Lower leg skin (tissue), 4 donors: Measurements from ENCODE around the gene CDRT15. TPM values are rescaled to one million over a fixed set of nuclear protein-coding genes. Genes with fewer than 3 reads are reported as not detected.
"Not testable (repeated sequence)": the region's sequence is repeated elsewhere in the genome, so short reads cannot be mapped to it uniquely, and the experiment has no call there.

Source experiments
- DNase-seq, 2 donors: peaks; one replicate each; pipeline ENCODE4 v3.0.0-alpha.2; 2019; ENCODE audit warnings: low spot score in 2 of 2
- H3K4me3 ChIP-seq: fragments of 200-600 bp; sonication (generic); 2 replicates; pipeline ENCODE4 v1.5.1; 2017; ENCODE audit warnings: mild to moderate bottlenecking, low read depth; ENCODE audit not compliant: poor library complexity, severe bottlenecking
- CTCF ChIP-seq, 3 donors: fragments of 450-650 bp; IDR thresholded peaks; one replicate each; pipeline ENCODE4 v1.5.1; 2016; ENCODE audit warnings: antibody characterized with exemption in 3 of 3, mild to moderate bottlenecking in 3 of 3, moderate library complexity in 2 of 3
- POLR2A ChIP-seq, 2 donors: fragments of 450-650 bp; IDR thresholded peaks; one replicate each; pipeline ENCODE4 v1.6.1; 2016 to 2017; ENCODE audit warnings: antibody characterized with exemption in 2 of 2, mild to moderate bottlenecking in 1 of 2, moderate library complexity in 1 of 2
- WGBS, 2 donors: methylation state at CpG; one replicate each; pipeline ENCODE4 v1.1.5; 2018; 5-methylcytosine and 5-hydroxymethylcytosine counted together
- intact Hi-C: fragments of 100-400 bp; cut with DNase I; formaldehyde crosslinking; loops from one replicate; pipeline ENCODE4 v1.15.0; 2023; ENCODE audit warnings: low total_unique reads
- total RNA-seq, 4 donors: library from RNA; depleted of rRNA; stranded (reverse); fragments of >200 nt; gene quantifications; one replicate each; pipeline ENCODE4 v1.1.0, GENCODE V29; 2016

CDRT15 gene
- total RNA-seq, 4 donors from 2014 or later, result not detected

GRCh38 chr17:14198013-14198412, 38.6 kb downstream of the CDRT15 start:
- 79 to 86% methylated on average over 6 of the region's 6 CpGs for WGBS, 2 donors
- TF ChIP-seq CTCF (IDR thresholded peaks at IDR 0.05) (no peak), POLR2A (IDR thresholded peaks at IDR 0.05) (no peak)
- H3K4me3 ChIP-seq, result no peak overlapping the region
- no peak for DNase-seq
- intact Hi-C loops, result no loop called here

GRCh38 chr17:14197586-14197985, 39.1 kb downstream of the CDRT15 start:
- no peak overlapping the region for H3K4me3 ChIP-seq
- 57 to 77% methylated on average over 4 of the region's 4 CpGs for WGBS, 2 donors
- intact Hi-C loops, result no loop called here
- DNase-seq, result no peak
- TF ChIP-seq POLR2A (IDR thresholded peaks at IDR 0.05), result no peak

- TF ChIP-seq POLR2A (IDR thresholded peaks at IDR 0.05), result no peak
- no peak for TF ChIP-seq CTCF (IDR thresholded peaks at IDR 0.05)
- no peak overlapping the region for H3K4me3 ChIP-seq
- no peak for DNase-seq
- 92 to 94% methylated on average over 2 of the region's 2 CpGs for WGBS, 2 donors
- intact Hi-C loops, result no loop called here
Measured at GRCh38 chr17:14197057-14197456, 39.6 kb downstream of the CDRT15 start.

- no peak overlapping the region for H3K4me3 ChIP-seq
- TF ChIP-seq POLR2A (IDR thresholded peaks at IDR 0.05) (no peak), CTCF (IDR thresholded peaks at IDR 0.05) (no peak)
- 88 to 93% methylated on average over 4 of the region's 4 CpGs for WGBS, 2 donors
- intact Hi-C loops, result no loop called here
- DNase-seq, result no peak
Measured at GRCh38 chr17:14196377-14196997, 40.2 kb downstream of the CDRT15 start.

GRCh38 chr17:14192636-14193344, 43.9 kb downstream of the CDRT15 start:
- H3K4me3 ChIP-seq, intact Hi-C loops, DNase-seq: not testable (repeated sequence)
- 83 to 84% methylated on average over 13 of the region's 13 CpGs for WGBS, 2 donors

- 87 to 95% methylated on average over 4 to 11 of the region's 11 CpGs for WGBS, 2 donors
- DNase-seq, intact Hi-C loops, H3K4me3 ChIP-seq: not testable (repeated sequence)
Measured at GRCh38 chr17:14192039-14192438, 44.6 kb downstream of the CDRT15 start.

- DNase-seq, H3K4me3 ChIP-seq, intact Hi-C loops: not testable (repeated sequence)
Measured at GRCh38 chr17:14191469-14191868, 45.2 kb downstream of the CDRT15 start.

- DNase-seq, H3K4me3 ChIP-seq, intact Hi-C loops: not testable (repeated sequence)
- 91 to 100% methylated on average over 1 of the region's 1 CpG for WGBS, 2 donors
Measured at GRCh38 chr17:14190774-14191173, 45.9 kb downstream of the CDRT15 start.

- intact Hi-C loops, result not testable (repeated sequence)
Measured at GRCh38 chr17:14186443-14186842, 50.2 kb downstream of the CDRT15 start.

More at GRCh38 chr17:14186443-14186842, 50.2 kb downstream of the CDRT15 start:
- WGBS, 2 donors, result 97 to 100% methylated on average over 2 to 3 of the region's 4 CpGs
- not testable (repeated sequence) for DNase-seq, H3K4me3 ChIP-seq
